Spleen (tissue), 7 donors: ENCODE results near the gene GIPC2.

Source experiments
- POLR2A ChIP-seq, 3 donors: fragments of 450-650 bp; IDR thresholded peaks; one replicate each; pipeline ENCODE4 v1.5.1; 2017; ENCODE audit warnings: antibody characterized with exemption in 3 of 3, mild to moderate bottlenecking in 1 of 3
- POLR2AphosphoS5 ChIP-seq, 3 donors: sonication (generic); formaldehyde crosslinking; IDR thresholded peaks; one replicate each; pipeline ENCODE4 v1.5.1; 2017; ENCODE audit warnings: antibody characterized with exemption in 3 of 3
- TF ChIP-seq, protein P1 (sequence below), 11 experiments: fragments of 200-600 bp in 7 of 11; fragments of 450-650 bp in 4 of 11; sonication (generic) in 4 of 11; IDR thresholded peaks in 8 of 11; conservative IDR thresholded peaks in 3 of 11; 1 replicate in 7 of 11; 2 replicates in 4 of 11; pipeline versions ENCODE4 v1.4.0 to v1.8.0; 2016 to 2021; ENCODE audit warnings: antibody characterized with exemption in 11 of 11, inconsistent platforms in 4 of 11, mild to moderate bottlenecking in 1 of 11
- donor health status: DM: no; HTN: no; CAD: no; lungs with moderate emphysema.
- donor health status: DM: no; HTN: no; CAD: no.
- donor health status: DM: no; HTN: no; CAD: no.

DNA sequence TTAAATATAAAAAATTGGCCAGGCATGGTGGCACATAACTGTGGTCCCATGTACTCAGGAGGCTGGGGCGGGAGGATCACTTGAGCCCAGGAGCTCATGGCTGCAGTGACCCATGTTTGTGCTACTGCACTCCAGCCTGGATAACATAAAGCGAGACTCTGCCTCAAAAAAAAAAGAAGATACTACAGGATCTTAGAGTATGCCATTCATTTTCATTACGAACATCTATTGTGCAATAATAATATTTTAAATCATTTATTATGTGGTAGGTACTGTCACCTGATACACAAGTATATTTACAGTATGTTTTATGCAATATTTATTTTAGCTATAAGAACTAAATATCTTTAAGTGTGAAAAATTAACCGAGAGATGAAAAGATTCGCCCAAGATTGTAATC is 9.3 kb upstream of the GIPC2 start:
- TF ChIP-seq, protein P1, sequence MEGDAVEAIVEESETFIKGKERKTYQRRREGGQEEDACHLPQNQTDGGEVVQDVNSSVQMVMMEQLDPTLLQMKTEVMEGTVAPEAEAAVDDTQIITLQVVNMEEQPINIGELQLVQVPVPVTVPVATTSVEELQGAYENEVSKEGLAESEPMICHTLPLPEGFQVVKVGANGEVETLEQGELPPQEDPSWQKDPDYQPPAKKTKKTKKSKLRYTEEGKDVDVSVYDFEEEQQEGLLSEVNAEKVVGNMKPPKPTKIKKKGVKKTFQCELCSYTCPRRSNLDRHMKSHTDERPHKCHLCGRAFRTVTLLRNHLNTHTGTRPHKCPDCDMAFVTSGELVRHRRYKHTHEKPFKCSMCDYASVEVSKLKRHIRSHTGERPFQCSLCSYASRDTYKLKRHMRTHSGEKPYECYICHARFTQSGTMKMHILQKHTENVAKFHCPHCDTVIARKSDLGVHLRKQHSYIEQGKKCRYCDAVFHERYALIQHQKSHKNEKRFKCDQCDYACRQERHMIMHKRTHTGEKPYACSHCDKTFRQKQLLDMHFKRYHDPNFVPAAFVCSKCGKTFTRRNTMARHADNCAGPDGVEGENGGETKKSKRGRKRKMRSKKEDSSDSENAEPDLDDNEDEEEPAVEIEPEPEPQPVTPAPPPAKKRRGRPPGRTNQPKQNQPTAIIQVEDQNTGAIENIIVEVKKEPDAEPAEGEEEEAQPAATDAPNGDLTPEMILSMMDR (IDR thresholded peaks at IDR 0.05 in 8 of 11, conservative IDR thresholded peaks at IDR 0.05 in 3 of 11) = no peak
- TF ChIP-seq POLR2A (IDR thresholded peaks at IDR 0.05) = no peak
- TF ChIP-seq POLR2AphosphoS5 (IDR thresholded peaks at IDR 0.05) = no peak
